ENCODE results near the gene ACACA.
A peak's percentile ranks its signal among the peaks of the same experiment; 100 is the strongest.

Gene ACACA

GRCh38 chr17:37060094-37060493, 346.5 kb downstream of the ACACA start:
- Histone ChIP-seq H3K9me3 (ENCODE audit: control insufficient read depth in 1 of 2, low read length in 2 of 2) (no peaks in the 10 kb centered on the region), H3K36me3 (ENCODE audit: control insufficient read depth in 1 of 2, insufficient read depth in 2 of 2, low read length in 2 of 2) (peaks cover 4 to 16% of the 10 kb centered on the region in 2 donors), H3K4me1 (ENCODE audit: control insufficient read depth in 1 of 2, insufficient read depth in 2 of 2, low read length in 2 of 2) (peaks cover 0 to 3% of the 10 kb centered on the region in 2 donors), H3K4me3 (ENCODE audit: low read depth in 1 of 2, low read length in 2 of 2) (no peak overlapping the region), H3K9ac (ENCODE audit: low read depth in 1 of 2, low read length in 2 of 2) (no peak overlapping the region), H3K27me3 (ENCODE audit: control insufficient read depth in 1 of 2, insufficient read depth in 2 of 2, low read length in 2 of 2) (no peaks in the 10 kb centered on the region), H3K27ac (ENCODE audit: low read depth, low read length) (no peak overlapping the region)

GRCh38 chr17:37059493-37059892, 347.1 kb downstream of the ACACA start:
- no peak overlapping the region for H3K4me3 ChIP-seq (ENCODE audit: low read depth in 1 of 2, low read length in 2 of 2)
- H3K36me3 ChIP-seq (ENCODE audit: control insufficient read depth in 1 of 2, insufficient read depth in 2 of 2, low read length in 2 of 2) = peaks cover 4 to 21% of the 10 kb centered on the region in 2 donors
- H3K9ac ChIP-seq (ENCODE audit: low read depth in 1 of 2, low read length in 2 of 2) = no peak overlapping the region
- H3K9me3 ChIP-seq (ENCODE audit: control insufficient read depth in 1 of 2, low read length in 2 of 2) = no peaks in the 10 kb centered on the region
- no peak overlapping the region for H3K27ac ChIP-seq (ENCODE audit: low read depth, low read length)
- no peaks in the 10 kb centered on the region for H3K27me3 ChIP-seq (ENCODE audit: control insufficient read depth in 1 of 2, insufficient read depth in 2 of 2, low read length in 2 of 2)
- peaks cover 0 to 3% of the 10 kb centered on the region in 2 donors for H3K4me1 ChIP-seq (ENCODE audit: control insufficient read depth in 1 of 2, insufficient read depth in 2 of 2, low read length in 2 of 2)

- Histone ChIP-seq H3K27ac (ENCODE audit: low read depth, low read length) (no peak overlapping the region), H3K27me3 (ENCODE audit: control insufficient read depth in 1 of 2, insufficient read depth in 2 of 2, low read length in 2 of 2) (no peaks in the 10 kb centered on the region), H3K9ac (ENCODE audit: low read depth in 1 of 2, low read length in 2 of 2) (no peak overlapping the region), H3K36me3 (ENCODE audit: control insufficient read depth in 1 of 2, insufficient read depth in 2 of 2, low read length in 2 of 2) (peaks cover 4 to 25% of the 10 kb centered on the region in 2 donors), H3K9me3 (ENCODE audit: control insufficient read depth in 1 of 2, low read length in 2 of 2) (no peaks in the 10 kb centered on the region), H3K4me1 (ENCODE audit: control insufficient read depth in 1 of 2, insufficient read depth in 2 of 2, low read length in 2 of 2) (peaks cover 10 to 12% of the 10 kb centered on the region in 2 donors), H3K4me3 (ENCODE audit: low read depth in 1 of 2, low read length in 2 of 2) (no peak overlapping the region)
These were observed 350.0 kb downstream of the ACACA start for GRCh38 chr17:37056622-37057021.

- Histone ChIP-seq H3K4me1 (ENCODE audit: control insufficient read depth in 1 of 2, insufficient read depth in 2 of 2, low read length in 2 of 2) (peaks cover 14 to 22% of the 10 kb centered on the region in 2 donors), H3K27ac (ENCODE audit: low read depth, low read length) (no peak overlapping the region), H3K9me3 (ENCODE audit: control insufficient read depth in 1 of 2, low read length in 2 of 2) (no peaks in the 10 kb centered on the region), H3K9ac (ENCODE audit: low read depth in 1 of 2, low read length in 2 of 2) (no peak overlapping the region), H3K4me3 (ENCODE audit: low read depth in 1 of 2, low read length in 2 of 2) (no peak overlapping the region), H3K27me3 (ENCODE audit: control insufficient read depth in 1 of 2, insufficient read depth in 2 of 2, low read length in 2 of 2) (no peaks in the 10 kb centered on the region), H3K36me3 (ENCODE audit: control insufficient read depth in 1 of 2, insufficient read depth in 2 of 2, low read length in 2 of 2) (peaks cover 4 to 25% of the 10 kb centered on the region in 2 donors)
These were observed 351.7 kb downstream of the ACACA start for GRCh38 chr17:37054894-37055293.

- no peaks in the 10 kb centered on the region for H3K27me3 ChIP-seq (ENCODE audit: control insufficient read depth in 1 of 2, insufficient read depth in 2 of 2, low read length in 2 of 2)
- H3K4me1 ChIP-seq (ENCODE audit: control insufficient read depth in 1 of 2, insufficient read depth in 2 of 2, low read length in 2 of 2) = peaks cover 21 to 26% of the 10 kb centered on the region in 2 donors
- no peak overlapping the region for H3K27ac ChIP-seq (ENCODE audit: low read depth, low read length)
- H3K9me3 ChIP-seq (ENCODE audit: control insufficient read depth in 1 of 2, low read length in 2 of 2) = no peaks in the 10 kb centered on the region
- no peak overlapping the region for H3K9ac ChIP-seq (ENCODE audit: low read depth in 1 of 2, low read length in 2 of 2)
- no peak overlapping the region for H3K4me3 ChIP-seq (ENCODE audit: low read depth in 1 of 2, low read length in 2 of 2)
- peaks cover 4 to 25% of the 10 kb centered on the region in 2 donors for H3K36me3 ChIP-seq (ENCODE audit: control insufficient read depth in 1 of 2, insufficient read depth in 2 of 2, low read length in 2 of 2)
These were observed 354.2 kb downstream of the ACACA start for GRCh38 chr17:37052450-37052849.

- H3K27ac ChIP-seq (ENCODE audit: low read depth, low read length) = no peak overlapping the region
- H3K9ac ChIP-seq (ENCODE audit: low read depth in 1 of 2, low read length in 2 of 2) = no peak overlapping the region
- peaks cover 2 to 22% of the 10 kb centered on the region in 2 donors for H3K36me3 ChIP-seq (ENCODE audit: control insufficient read depth in 1 of 2, insufficient read depth in 2 of 2, low read length in 2 of 2)
- H3K4me1 ChIP-seq (ENCODE audit: control insufficient read depth in 1 of 2, insufficient read depth in 2 of 2, low read length in 2 of 2) = peaks cover 21 to 26% of the 10 kb centered on the region in 2 donors
- H3K4me3 ChIP-seq (ENCODE audit: low read depth in 1 of 2, low read length in 2 of 2) = no peak overlapping the region
- H3K27me3 ChIP-seq (ENCODE audit: control insufficient read depth in 1 of 2, insufficient read depth in 2 of 2, low read length in 2 of 2) = no peaks in the 10 kb centered on the region
- H3K9me3 ChIP-seq (ENCODE audit: control insufficient read depth in 1 of 2, low read length in 2 of 2) = no peaks in the 10 kb centered on the region
These were observed 354.8 kb downstream of the ACACA start for GRCh38 chr17:37051833-37052232.

GRCh38 chr17:37051381-37051780, 355.3 kb downstream of the ACACA start:
- Histone ChIP-seq H3K4me3 (ENCODE audit: low read depth in 1 of 2, low read length in 2 of 2) (peak overlapping the region in 1 of 2 donors; percentile 1), H3K4me1 (ENCODE audit: control insufficient read depth in 1 of 2, insufficient read depth in 2 of 2, low read length in 2 of 2) (peaks cover 21 to 26% of the 10 kb centered on the region in 2 donors), H3K9ac (ENCODE audit: low read depth in 1 of 2, low read length in 2 of 2) (no peak overlapping the region), H3K27me3 (ENCODE audit: control insufficient read depth in 1 of 2, insufficient read depth in 2 of 2, low read length in 2 of 2) (no peaks in the 10 kb centered on the region), H3K36me3 (ENCODE audit: control insufficient read depth in 1 of 2, insufficient read depth in 2 of 2, low read length in 2 of 2) (peaks cover 0 to 17% of the 10 kb centered on the region in 2 donors), H3K9me3 (ENCODE audit: control insufficient read depth in 1 of 2, low read length in 2 of 2) (no peaks in the 10 kb centered on the region), H3K27ac (ENCODE audit: low read depth, low read length) (no peak overlapping the region)

- H3K36me3 ChIP-seq (ENCODE audit: control insufficient read depth in 1 of 2, insufficient read depth in 2 of 2, low read length in 2 of 2) = peaks cover 0 to 13% of the 10 kb centered on the region in 2 donors
- H3K4me3 ChIP-seq (ENCODE audit: low read depth in 1 of 2, low read length in 2 of 2) = no peak overlapping the region
- no peak overlapping the region for H3K27ac ChIP-seq (ENCODE audit: low read depth, low read length)
- no peak overlapping the region for H3K9ac ChIP-seq (ENCODE audit: low read depth in 1 of 2, low read length in 2 of 2)
- H3K4me1 ChIP-seq (ENCODE audit: control insufficient read depth in 1 of 2, insufficient read depth in 2 of 2, low read length in 2 of 2) = peaks cover 21 to 26% of the 10 kb centered on the region in 2 donors
- H3K9me3 ChIP-seq (ENCODE audit: control insufficient read depth in 1 of 2, low read length in 2 of 2) = no peaks in the 10 kb centered on the region
- no peaks in the 10 kb centered on the region for H3K27me3 ChIP-seq (ENCODE audit: control insufficient read depth in 1 of 2, insufficient read depth in 2 of 2, low read length in 2 of 2)
These were observed 355.7 kb downstream of the ACACA start for GRCh38 chr17:37050920-37051319.

GRCh38 chr17:37048811-37049210, 357.8 kb downstream of the ACACA start:
- H3K9ac ChIP-seq (ENCODE audit: low read depth in 1 of 2, low read length in 2 of 2) = no peak overlapping the region
- H3K4me1 ChIP-seq (ENCODE audit: control insufficient read depth in 1 of 2, insufficient read depth in 2 of 2, low read length in 2 of 2) = peaks cover 21 to 26% of the 10 kb centered on the region in 2 donors
- peak overlapping the region in 1 of 2 donors; percentile 12 for H3K4me3 ChIP-seq (ENCODE audit: low read depth in 1 of 2, low read length in 2 of 2)
- H3K9me3 ChIP-seq (ENCODE audit: control insufficient read depth in 1 of 2, low read length in 2 of 2) = no peaks in the 10 kb centered on the region
- H3K27me3 ChIP-seq (ENCODE audit: control insufficient read depth in 1 of 2, insufficient read depth in 2 of 2, low read length in 2 of 2) = no peaks in the 10 kb centered on the region
- H3K27ac ChIP-seq (ENCODE audit: low read depth, low read length) = no peak overlapping the region
- peaks cover 0 to 16% of the 10 kb centered on the region in 2 donors for H3K36me3 ChIP-seq (ENCODE audit: control insufficient read depth in 1 of 2, insufficient read depth in 2 of 2, low read length in 2 of 2)

- H3K27ac ChIP-seq (ENCODE audit: low read depth, low read length) = no peak overlapping the region
- no peaks in the 10 kb centered on the region for H3K9me3 ChIP-seq (ENCODE audit: control insufficient read depth in 1 of 2, low read length in 2 of 2)
- H3K36me3 ChIP-seq (ENCODE audit: control insufficient read depth in 1 of 2, insufficient read depth in 2 of 2, low read length in 2 of 2) = peaks cover 0 to 20% of the 10 kb centered on the region in 2 donors
- H3K9ac ChIP-seq (ENCODE audit: low read depth in 1 of 2, low read length in 2 of 2) = no peak overlapping the region
- H3K27me3 ChIP-seq (ENCODE audit: control insufficient read depth in 1 of 2, insufficient read depth in 2 of 2, low read length in 2 of 2) = no peaks in the 10 kb centered on the region
- no peak overlapping the region for H3K4me3 ChIP-seq (ENCODE audit: low read depth in 1 of 2, low read length in 2 of 2)
- H3K4me1 ChIP-seq (ENCODE audit: control insufficient read depth in 1 of 2, insufficient read depth in 2 of 2, low read length in 2 of 2) = peaks cover 19 to 24% of the 10 kb centered on the region in 2 donors
These were observed 359.0 kb downstream of the ACACA start for GRCh38 chr17:37047631-37048104.
